ENCODE data around the gene TRIM71.

DNA sequence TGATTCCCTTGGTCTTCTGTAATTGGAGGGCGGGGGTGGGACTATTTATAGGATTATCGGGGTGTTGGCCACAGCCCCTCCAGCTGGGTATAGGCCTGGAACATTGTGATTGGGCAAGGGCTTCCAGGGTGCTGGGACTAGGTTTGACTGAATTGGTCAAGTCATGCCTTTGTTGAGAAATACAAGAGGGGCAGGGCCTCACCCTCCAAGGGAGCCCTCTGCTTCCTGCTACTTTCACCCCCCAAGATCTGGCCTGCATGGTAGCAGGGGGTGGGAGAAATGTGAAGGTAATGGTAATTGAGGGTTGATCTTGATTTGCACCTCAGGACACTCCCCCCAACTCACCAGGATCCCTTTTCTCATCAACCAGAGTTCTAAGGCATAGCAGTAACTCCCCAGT lies 25.2 kb downstream of the TRIM71 start:
- TF ChIP-seq EZH2 (IDR thresholded peaks at IDR 0.05; ENCODE audit: insufficient read depth, poor library complexity, severe bottlenecking): no peak
- no peak for TF ChIP-seq EZH2phosphoT487 (IDR thresholded peaks at IDR 0.05; ENCODE audit: insufficient read depth, low read depth)

Measured in GM23248 (cell line).